Stimulated activated naive CD8-positive, alpha-beta T cell treated with anti-CD3 and anti-CD28 coated beads, Interleukin-15, Interleukin-2, amounts not matched to agents 100 ng/mL and 50 ng/mL, for 24 hours (primary cell): ENCODE measurements around the gene RAI2.

Experiments
- H3K27ac Mint-ChIP-seq: one replicate; pipeline ENCODE4 v1.8.0; 2021; ENCODE audit warnings: mild to moderate bottlenecking, mixed read lengths
- H3K27me3 Mint-ChIP-seq: one replicate; pipeline ENCODE4 v1.8.0; 2021; ENCODE audit warnings: mixed read lengths
- H3K36me3 Mint-ChIP-seq: one replicate; pipeline ENCODE4 v1.8.0; 2021; ENCODE audit warnings: low read depth, mixed read lengths
- H3K4me1 Mint-ChIP-seq: one replicate; pipeline ENCODE4 v1.8.0; 2021; ENCODE audit warnings: low read depth, mixed read lengths
- H3K4me3 Mint-ChIP-seq: one replicate; pipeline ENCODE4 v1.8.0; 2021; ENCODE audit warnings: mild to moderate bottlenecking, mixed read lengths
- H3K9me3 Mint-ChIP-seq: one replicate; pipeline ENCODE4 v1.8.0; 2021; ENCODE audit warnings: mixed read lengths

The RAI2 gene

DNA sequence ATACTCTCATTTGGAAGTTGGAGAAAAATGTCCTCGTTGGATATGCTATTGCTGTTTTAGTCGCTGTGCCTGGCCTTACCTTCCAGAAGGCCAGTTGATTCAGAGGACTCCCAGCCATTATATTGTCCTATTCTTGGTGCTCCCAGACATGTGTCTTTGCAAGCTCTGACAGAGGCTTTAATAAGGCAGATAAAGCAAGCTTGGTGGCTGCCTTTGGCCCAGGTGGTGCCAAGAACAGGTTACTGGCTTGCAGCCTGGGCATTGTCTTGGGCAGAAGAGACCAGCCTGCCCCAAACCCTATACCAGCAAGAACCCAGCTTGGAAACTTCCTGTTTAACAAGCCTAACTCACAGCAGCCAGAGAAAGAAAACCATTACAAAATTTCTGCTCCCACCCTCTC is 16.9 kb downstream of the RAI2 start:
- H3K27ac Mint-ChIP-seq: no peak overlapping the region
- no peaks in the 10 kb centered on the region for H3K9me3 Mint-ChIP-seq
- no peak overlapping the region for H3K4me3 Mint-ChIP-seq
- peaks cover 16% of the 10 kb centered on the region for H3K4me1 Mint-ChIP-seq
- no peaks in the 10 kb centered on the region for H3K36me3 Mint-ChIP-seq
- H3K27me3 Mint-ChIP-seq: peaks cover 4% of the 10 kb centered on the region

DNA sequence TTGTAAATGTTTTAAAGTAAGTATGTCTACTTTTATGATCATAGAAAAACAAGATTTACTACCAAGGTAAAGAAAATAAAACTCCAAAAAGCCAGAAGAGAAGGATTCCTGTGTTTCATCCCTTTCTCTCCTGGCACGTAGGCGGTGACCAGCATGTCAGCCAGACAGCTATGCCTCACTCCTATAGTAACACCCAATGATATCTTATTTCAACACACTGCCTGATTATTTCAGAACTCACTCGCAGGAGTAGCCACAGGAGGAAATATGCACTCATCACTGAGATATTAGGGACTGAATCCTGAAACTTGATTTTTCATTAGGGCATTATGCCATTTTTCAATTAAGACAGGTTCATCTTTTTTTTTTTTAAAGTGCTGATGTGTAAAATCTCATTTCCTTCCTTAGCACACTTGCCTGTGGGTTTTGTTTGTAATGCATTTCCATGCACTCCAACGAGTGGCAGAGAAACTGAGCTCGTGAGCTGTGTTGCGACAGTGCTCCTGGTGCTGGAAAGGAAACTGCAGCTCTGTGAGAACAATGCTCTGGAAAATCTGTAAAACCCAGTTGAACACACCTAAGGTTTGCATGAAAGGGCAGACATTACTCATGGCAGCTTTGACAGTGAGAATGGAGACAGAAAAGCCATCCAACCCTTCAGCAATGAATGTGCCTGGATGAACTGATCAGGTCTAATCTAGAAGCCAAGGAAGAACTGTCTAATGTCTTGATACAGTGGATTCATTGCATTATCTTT is 18.2 kb downstream of the RAI2 start:
- Mint-ChIP-seq H3K9me3 (no peaks in the 10 kb centered on the region), H3K27me3 (peaks cover 4% of the 10 kb centered on the region), H3K4me3 (no peak overlapping the region), H3K4me1 (peaks cover 6% of the 10 kb centered on the region), H3K27ac (no peak overlapping the region), H3K36me3 (no peaks in the 10 kb centered on the region)

DNA sequence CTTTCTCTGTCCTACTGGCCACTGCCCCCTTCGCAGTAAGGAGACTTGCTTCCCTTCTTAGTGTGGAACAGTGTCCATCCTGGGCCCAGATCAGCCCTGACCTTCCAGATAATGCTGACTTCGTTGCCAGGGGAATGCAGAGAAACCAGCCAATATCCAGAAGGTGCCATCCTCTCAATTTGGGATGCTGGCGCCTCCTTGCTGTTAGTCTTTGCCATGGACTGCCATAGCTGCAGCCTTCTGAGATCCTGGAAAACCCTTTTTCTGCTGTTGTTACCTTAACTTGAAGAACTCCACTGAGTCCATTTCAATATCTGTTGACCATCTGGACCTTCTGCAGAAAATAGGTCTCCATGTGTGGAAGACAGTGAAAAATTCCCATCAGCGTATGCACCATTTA is 21.8 kb downstream of the RAI2 start:
- Mint-ChIP-seq H3K36me3 (no peaks in the 10 kb centered on the region), H3K9me3 (no peaks in the 10 kb centered on the region), H3K27ac (no peak overlapping the region), H3K4me1 (no peaks in the 10 kb centered on the region), H3K4me3 (no peak overlapping the region), H3K27me3 (no peaks in the 10 kb centered on the region)

DNA sequence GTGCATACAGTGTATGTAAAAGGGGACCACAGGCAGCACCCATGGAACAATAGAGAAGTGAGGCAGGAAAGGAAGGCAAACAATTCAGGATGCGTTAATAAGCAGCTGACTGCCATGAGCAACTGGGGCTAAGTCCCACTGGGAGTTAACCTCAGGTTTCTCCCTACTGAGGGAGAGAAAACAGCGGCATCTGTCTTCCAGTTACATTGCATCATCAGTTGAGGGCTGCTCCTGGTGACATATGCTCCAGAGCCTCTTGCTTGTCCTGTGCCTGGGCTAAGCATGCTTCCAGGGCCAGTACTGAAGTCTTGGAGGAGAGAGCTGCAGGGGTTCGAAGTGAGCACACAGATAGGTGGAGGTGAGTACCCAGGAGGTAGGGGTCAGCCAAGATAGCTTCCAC is 24.3 kb downstream of the RAI2 start:
- no peak overlapping the region for H3K4me3 Mint-ChIP-seq
- no peaks in the 10 kb centered on the region for H3K9me3 Mint-ChIP-seq
- H3K4me1 Mint-ChIP-seq: no peaks in the 10 kb centered on the region
- no peaks in the 10 kb centered on the region for H3K36me3 Mint-ChIP-seq
- H3K27me3 Mint-ChIP-seq: no peaks in the 10 kb centered on the region
- H3K27ac Mint-ChIP-seq: no peak overlapping the region

DNA sequence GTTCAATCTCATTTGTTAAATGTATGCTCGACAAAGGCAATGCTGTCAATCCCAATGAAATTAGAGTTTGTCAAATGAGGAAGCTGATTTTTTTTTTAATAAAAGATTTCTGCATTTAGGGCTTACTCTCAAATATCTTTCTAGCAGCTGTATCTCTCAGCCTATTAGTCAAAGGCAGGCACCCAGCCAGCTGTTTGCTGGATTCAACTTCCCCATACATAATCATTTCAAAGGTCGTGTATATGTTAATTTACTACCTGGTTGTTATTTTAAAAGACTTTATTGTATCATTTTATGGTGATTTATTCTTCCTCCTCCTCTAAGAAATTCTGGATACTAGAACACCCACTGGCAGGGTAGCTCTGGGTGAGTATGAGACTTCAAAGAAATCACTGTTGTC is 27.1 kb downstream of the RAI2 start:
- Mint-ChIP-seq H3K27me3 (no peaks in the 10 kb centered on the region), H3K9me3 (no peaks in the 10 kb centered on the region), H3K4me3 (no peak overlapping the region), H3K4me1 (no peaks in the 10 kb centered on the region), H3K27ac (no peak overlapping the region), H3K36me3 (no peaks in the 10 kb centered on the region)

DNA sequence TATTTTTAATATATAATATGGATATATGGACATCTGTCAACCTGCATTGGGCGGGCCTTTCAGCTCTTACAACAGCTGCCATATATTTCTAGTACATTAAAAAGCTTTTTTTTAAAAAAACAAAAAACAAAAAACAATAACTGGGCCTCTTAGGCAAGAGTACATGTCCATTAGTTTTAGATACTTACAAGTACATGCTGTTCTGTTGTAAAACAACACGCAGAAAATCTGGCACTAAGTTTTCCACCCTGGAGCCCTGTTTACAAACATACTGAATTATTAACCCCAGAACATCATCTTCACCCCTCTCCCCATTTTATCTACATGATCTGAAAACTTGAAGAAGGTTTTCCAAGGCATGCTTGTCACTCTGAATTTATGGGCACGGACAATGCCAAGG is 29.8 kb downstream of the RAI2 start:
- Mint-ChIP-seq H3K4me3 (no peak overlapping the region), H3K36me3 (no peaks in the 10 kb centered on the region), H3K9me3 (no peaks in the 10 kb centered on the region), H3K27ac (no peak overlapping the region), H3K4me1 (no peaks in the 10 kb centered on the region), H3K27me3 (no peaks in the 10 kb centered on the region)

DNA sequence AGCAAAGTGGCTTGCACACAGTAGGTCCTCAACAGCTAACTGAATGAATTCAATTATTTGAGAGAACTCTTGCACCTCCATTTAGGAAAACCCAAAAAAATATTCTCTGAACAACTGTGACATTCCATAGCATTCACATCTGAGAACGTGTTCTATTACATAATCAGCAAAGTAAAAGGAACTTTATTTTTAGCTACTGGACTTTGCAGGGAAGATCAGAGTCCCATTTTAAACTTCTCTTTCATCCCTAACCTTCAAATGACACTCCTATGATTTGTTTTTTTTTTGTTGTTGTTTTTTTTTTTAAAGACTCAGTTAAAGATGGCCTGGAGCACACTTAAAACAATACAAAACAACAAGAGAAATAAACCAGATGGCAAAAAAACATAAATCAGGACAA is 30.9 kb downstream of the RAI2 start:
- H3K27ac Mint-ChIP-seq: no peak overlapping the region
- no peaks in the 10 kb centered on the region for H3K27me3 Mint-ChIP-seq
- no peak overlapping the region for H3K4me3 Mint-ChIP-seq
- H3K4me1 Mint-ChIP-seq: no peaks in the 10 kb centered on the region
- H3K9me3 Mint-ChIP-seq: no peaks in the 10 kb centered on the region
- no peaks in the 10 kb centered on the region for H3K36me3 Mint-ChIP-seq

DNA sequence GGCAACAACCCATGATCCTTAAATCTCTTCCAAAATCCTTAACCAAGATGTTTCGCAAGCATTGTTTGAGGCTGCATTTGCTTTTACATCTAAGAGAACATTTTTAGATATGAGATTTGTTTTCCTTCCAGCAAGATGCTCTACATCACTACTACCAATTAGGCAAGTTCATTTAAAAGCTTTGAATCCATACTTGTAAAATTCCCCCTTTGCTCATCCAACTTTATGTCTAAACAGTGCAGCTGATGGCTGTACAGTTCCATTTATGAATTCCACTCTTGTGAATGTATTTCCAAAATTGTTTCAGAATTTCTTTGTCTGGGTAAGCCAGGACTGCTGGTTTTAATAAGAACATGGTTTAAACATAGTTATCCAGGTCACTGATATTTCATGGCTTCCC is 31.5 kb downstream of the RAI2 start:
- Mint-ChIP-seq H3K4me1 (no peaks in the 10 kb centered on the region), H3K4me3 (no peak overlapping the region), H3K9me3 (no peaks in the 10 kb centered on the region), H3K27me3 (no peaks in the 10 kb centered on the region), H3K27ac (no peak overlapping the region), H3K36me3 (no peaks in the 10 kb centered on the region)

DNA sequence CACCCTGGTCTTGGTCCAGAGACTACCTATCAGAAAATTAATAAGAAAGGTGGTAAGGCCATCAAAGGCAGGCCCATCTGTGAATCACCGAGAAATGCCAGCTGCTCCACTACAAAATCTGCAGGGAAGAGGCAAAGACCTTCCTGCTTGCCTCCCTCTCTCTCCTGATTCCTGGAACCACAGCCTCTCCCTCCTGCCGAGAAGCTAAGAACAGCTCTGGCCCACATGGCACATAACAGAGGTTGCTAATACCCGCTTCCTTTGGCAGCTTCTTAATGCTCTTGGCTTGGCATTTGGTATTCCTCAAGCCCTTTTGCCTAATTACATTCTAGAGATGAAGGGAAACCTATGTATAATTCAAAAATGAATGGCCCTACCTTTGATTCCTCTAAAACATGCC is 32.9 kb downstream of the RAI2 start:
- H3K4me3 Mint-ChIP-seq: no peak overlapping the region
- no peaks in the 10 kb centered on the region for H3K9me3 Mint-ChIP-seq
- no peaks in the 10 kb centered on the region for H3K27me3 Mint-ChIP-seq

DNA sequence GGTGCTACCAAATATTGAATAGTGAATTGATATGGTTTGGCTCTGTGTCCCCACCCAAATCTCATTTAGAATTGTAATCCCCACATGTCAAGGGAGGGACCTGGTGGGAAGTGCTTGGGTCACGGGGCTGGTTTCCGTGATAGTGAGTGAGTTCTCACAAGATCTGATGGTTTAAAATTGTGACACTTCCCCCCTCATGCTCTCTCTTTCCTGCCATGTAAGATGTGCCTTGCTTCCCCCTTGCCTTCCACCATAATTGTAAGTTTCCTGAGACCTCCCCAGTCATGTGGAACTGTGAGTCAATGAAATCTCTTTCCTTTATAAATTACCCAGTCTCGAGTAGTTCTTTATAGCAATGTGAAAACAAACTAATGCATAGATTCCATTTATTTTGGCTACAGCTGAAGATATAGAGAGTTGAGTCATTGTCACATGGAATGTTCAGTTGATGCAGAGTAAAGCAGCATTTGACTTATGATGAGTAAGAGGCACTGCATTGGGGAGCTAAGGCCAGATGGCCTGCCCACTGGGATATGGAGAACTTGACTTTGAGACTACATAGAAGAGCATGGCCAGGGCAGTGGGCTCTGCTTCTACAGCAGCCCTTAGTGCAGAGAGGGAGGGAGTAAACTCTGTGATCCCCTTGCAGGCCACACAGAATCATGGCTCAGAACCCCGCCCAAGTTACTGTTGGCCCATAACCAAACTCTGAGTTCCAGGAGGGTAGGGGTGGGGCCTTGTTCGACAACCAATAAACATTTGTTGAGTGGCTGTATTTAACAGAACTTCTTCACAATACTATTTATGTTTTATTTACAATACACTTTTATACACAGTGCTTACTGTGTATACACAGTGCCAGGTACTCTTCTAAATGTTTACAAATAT is 34.2 kb downstream of the RAI2 start:
- no peaks in the 10 kb centered on the region for H3K36me3 Mint-ChIP-seq
- H3K9me3 Mint-ChIP-seq: no peaks in the 10 kb centered on the region
- H3K4me1 Mint-ChIP-seq: no peaks in the 10 kb centered on the region
- H3K27me3 Mint-ChIP-seq: no peaks in the 10 kb centered on the region
- no peak overlapping the region for H3K4me3 Mint-ChIP-seq
- H3K27ac Mint-ChIP-seq: no peak overlapping the region

More for the DNA sequence above, 32.9 kb downstream of the RAI2 start:
- Mint-ChIP-seq H3K4me1 (no peaks in the 10 kb centered on the region), H3K27ac (no peak overlapping the region), H3K36me3 (no peaks in the 10 kb centered on the region)

DNA sequence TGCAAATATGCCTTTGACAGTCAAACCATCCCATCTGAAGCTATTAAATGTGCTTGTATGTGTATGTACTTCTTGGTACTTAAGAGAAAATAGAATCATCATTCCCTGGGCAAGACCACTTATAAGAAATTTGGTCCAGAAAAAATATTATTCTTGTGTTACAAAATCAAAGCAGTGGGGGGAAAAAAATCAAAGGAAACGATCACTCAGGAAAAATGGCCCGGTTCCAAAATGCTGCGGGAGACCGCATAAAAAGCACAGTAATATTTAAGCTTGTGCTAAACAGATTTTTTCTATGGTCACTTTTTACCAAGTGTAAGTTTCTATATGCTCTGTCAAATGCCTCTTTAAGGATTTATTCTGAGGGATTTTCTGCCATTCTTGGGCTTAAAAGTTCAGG is 36.1 kb downstream of the RAI2 start:
- no peaks in the 10 kb centered on the region for H3K27me3 Mint-ChIP-seq
- H3K4me3 Mint-ChIP-seq: no peak overlapping the region
- H3K27ac Mint-ChIP-seq: no peak overlapping the region
- H3K9me3 Mint-ChIP-seq: no peaks in the 10 kb centered on the region
- no peaks in the 10 kb centered on the region for H3K36me3 Mint-ChIP-seq
- no peaks in the 10 kb centered on the region for H3K4me1 Mint-ChIP-seq

DNA sequence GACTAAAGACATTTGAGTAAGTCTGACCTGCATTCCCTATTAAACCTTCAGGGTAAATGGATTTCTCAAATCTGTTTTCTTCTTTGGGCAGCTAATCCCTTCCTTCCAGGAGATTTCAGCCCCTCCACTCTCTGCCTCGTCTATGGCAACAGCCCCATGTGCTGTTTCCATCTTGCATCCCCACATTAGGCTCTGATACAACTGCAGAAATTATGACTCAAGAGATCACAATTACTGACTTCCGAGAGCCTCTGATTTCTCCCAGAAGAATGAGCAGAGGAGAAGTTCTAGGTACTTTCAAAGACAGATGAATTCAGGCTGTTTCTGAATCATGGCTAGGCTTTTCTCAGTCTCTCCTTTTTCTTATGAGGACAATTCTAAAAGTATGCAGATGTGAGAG is 38.7 kb downstream of the RAI2 start:
- H3K9me3 Mint-ChIP-seq: no peaks in the 10 kb centered on the region
- H3K27ac Mint-ChIP-seq: no peak overlapping the region
- H3K36me3 Mint-ChIP-seq: no peaks in the 10 kb centered on the region
- no peaks in the 10 kb centered on the region for H3K27me3 Mint-ChIP-seq
- H3K4me3 Mint-ChIP-seq: no peak overlapping the region
- no peaks in the 10 kb centered on the region for H3K4me1 Mint-ChIP-seq

DNA sequence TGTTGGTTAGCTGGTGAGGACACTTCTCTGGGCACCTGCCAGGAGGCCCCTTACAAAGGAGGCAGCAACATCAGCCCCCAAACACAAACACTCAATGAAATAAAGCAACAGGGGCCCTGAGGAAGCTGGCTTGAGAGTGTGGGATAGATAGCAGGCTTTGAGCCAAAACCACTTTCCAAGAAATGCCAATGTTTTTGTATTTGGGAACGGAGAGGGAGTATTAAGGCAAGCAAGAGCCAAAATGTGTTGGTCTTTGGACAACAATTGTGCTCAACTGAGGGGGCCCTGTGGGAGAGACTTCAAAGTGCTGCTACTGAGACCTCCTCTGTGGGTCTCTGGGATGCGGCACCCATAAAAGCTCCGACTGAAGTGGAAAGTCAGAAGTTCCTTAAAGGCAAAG is 41.0 kb downstream of the RAI2 start:
- no peaks in the 10 kb centered on the region for H3K9me3 Mint-ChIP-seq
- H3K4me1 Mint-ChIP-seq: no peaks in the 10 kb centered on the region
- no peak overlapping the region for H3K27ac Mint-ChIP-seq
- no peaks in the 10 kb centered on the region for H3K36me3 Mint-ChIP-seq
- H3K27me3 Mint-ChIP-seq: no peaks in the 10 kb centered on the region
- no peak overlapping the region for H3K4me3 Mint-ChIP-seq

DNA sequence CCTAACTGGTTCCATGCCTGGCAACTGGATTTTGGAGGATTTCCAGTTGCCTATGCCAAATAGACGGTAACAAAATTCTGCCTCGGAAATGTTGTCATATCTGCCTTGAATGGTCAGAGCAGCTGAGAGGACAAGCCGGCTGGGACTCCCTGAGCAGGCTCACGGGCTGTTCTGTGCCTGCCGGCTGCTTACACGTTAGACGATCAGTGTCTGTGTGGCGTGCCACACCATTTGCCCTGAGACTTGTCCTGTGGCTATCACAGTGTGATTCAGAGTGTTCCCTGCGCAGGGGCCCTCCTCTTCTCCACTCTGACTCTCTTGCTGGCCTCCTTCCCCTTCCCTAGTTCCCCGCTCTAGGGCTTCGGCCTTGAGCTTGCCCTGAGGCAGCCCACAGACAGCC is 42.4 kb downstream of the RAI2 start:
- no peaks in the 10 kb centered on the region for H3K36me3 Mint-ChIP-seq
- H3K4me1 Mint-ChIP-seq: no peaks in the 10 kb centered on the region
- H3K9me3 Mint-ChIP-seq: no peaks in the 10 kb centered on the region
- no peaks in the 10 kb centered on the region for H3K27me3 Mint-ChIP-seq
- no peak overlapping the region for H3K27ac Mint-ChIP-seq
- no peak overlapping the region for H3K4me3 Mint-ChIP-seq

DNA sequence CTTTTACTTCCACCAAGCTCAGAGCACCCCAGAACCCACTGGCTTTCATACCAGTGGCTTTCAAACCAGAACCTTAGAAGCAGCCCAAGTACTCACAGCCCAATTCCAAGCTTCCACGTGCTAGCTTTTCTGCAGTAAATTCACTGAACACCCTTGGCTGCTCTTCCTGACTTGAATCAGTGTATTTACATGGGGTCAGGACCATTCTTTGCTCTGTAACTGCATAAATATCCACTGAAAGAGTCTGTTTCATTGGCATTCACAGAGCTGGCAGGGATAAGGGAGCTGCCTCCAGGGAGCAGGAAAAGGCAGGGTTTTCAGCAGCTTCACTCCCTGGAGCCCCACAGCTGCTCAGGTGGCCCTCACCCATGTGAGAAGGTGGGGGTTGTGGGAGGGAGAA is 43.8 kb downstream of the RAI2 start:
- Mint-ChIP-seq H3K27me3 (no peaks in the 10 kb centered on the region), H3K27ac (no peak overlapping the region), H3K9me3 (no peaks in the 10 kb centered on the region), H3K4me3 (no peak overlapping the region), H3K4me1 (no peaks in the 10 kb centered on the region), H3K36me3 (no peaks in the 10 kb centered on the region)
